Measurements from ENCODE around the gene STXBP3.
"Not testable (repeated sequence)": the region's sequence is repeated elsewhere in the genome, so short reads cannot be mapped to it uniquely, and the experiment has no call there.

The STXBP3 gene

DNA sequence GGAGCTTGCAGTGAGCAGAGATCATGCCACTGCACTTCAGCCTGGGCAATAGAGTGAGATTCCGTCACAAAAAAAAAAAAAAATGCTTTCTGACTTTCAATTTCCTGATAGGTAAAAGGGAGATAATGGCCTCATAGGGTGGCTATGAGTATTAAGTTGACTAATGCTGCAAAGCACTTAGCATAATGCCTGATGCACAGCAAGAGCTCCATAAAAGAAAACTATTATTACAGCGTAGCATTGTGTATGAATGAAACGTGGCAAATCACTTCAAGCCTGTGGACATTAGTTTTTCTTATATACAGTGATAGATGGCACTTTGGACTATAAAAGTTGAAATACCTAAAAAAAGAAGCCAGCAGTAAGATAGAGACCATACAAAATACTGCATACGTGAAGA is 17.0 kb upstream of the STXBP3 start:
- H3K4me3 ChIP-seq (ENCODE audit: low read depth, low read length) = no peak overlapping the region

DNA sequence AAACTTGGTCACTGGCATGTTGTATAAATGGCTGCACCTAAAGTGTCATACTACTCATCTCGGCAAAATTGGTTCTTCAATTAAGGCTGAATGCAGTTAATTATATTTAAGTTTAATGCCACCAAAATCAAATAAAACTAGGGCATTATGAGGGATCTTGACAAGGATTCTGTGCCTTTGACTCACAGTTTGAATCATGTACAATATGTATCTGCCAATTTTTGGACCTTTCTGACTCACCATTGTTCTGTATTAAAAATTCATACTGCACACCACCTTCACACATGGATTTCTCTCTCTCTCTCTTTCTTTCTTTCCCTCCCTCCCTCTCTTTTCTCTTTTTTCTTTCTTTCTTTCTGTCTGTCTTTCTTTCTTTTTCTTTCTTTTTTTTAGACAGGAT is 14.1 kb upstream of the STXBP3 start:
- H3K4me3 ChIP-seq (ENCODE audit: low read depth, low read length) = no peak overlapping the region

DNA sequence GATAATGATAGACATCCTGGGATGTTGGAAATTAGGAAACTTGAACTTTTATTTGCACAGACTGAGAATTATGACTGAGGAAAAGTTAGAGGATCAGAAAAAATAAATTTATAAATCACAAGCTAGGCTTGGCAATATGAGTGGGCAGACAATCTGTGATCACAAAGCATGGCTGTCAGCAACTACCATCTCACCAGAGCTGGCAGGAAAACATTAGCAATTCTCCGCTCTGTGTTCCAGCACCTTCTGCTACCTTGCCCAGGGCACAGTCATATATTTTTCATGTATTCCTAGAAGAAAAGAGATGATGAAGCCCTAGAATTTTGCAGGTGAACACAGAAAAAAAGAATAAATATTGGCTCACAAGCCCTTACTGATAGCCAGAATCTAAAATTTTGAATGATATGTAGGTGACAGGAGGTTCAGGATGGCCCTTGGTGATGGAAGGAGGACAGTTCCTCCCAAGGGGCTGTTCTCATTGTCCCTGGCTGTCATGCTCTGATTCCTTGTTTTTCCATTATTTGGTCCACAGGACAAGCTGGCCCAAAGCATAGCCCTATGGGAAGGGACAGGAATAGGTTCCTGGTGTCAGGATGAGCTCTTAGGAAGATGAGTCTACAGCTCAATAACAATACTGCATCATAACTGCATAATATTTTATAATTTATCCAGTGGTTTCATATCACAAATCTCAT is 12.2 kb upstream of the STXBP3 start:
- H3K4me3 ChIP-seq (ENCODE audit: low read depth, low read length) = no peak overlapping the region

DNA sequence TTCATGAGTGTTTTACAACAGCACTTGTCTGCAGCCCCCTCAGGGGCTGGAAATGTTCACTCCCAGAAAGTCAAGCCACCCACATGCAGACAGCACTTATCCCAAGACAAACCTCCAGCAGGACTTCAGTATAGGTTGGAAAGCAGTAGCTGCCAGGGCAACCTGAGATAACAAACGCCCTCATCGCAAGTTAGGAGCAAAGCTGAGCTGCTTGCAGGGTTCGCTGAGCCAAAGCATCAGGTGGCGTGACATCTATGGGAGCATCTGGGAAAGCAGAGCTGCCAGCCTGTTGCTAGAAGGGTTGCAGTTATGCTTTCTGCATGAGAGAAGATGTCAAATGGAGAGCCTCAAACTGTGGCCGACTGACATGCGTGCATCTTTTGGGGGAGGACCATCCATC is 4.2 kb upstream of the STXBP3 start:
- H3K4me3 ChIP-seq (ENCODE audit: low read depth, low read length) = no peak overlapping the region

DNA sequence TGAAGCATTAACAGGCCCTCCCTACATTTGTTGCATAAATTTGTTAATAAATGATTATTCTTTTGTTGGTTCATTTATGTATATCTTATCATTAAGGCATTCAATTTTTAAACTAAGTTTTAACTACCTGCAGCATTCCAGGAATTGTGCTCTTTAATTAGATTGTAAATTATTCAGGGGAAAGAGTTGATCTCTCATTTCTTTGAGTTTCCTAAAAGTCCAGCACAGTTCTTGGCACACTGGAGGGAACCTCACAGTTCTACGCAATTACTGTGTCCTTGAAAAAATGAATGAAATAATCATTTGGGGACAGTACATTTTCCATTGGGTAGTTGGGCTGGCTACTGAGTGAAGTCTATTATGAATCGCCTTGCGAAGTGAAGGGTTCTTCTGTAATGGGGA is 493 bp upstream of the STXBP3 start:
- H3K4me3 ChIP-seq (ENCODE audit: low read depth, low read length) = no peak overlapping the region

DNA sequence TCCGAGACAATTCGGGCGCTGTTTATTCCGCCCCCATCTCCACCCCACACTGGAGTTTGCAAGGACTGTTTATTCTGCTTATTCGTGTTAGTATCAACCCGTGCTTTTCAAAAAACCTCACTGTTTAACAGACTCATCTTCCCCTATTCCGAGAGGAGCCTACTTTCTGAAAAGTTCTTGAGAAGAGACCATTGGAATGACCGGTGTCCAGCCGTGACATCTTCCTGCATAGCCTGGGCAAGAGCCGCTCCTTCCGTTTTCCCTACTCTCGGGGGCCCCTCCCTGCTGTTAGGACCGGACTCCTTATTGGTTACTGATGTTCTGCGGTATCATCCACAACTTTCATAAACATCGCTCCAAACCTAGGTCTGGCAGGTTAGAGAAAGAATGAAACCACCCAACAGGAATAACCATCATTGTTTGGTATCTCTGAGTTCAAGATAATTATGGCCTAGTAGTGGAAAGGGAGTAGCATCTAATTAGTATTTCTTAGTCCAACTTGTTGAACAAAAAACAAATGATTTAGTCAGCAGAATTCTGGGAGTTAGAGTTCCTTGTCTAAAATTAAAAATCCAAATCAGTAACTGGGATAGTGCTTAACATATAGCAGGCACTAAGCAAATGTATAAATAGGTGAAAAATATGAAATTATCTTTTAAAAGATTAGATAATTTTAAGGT is 837 bp downstream of the STXBP3 start:
- H3K4me3 ChIP-seq (ENCODE audit: low read depth, low read length) = peak overlapping the region; percentile 92

DNA sequence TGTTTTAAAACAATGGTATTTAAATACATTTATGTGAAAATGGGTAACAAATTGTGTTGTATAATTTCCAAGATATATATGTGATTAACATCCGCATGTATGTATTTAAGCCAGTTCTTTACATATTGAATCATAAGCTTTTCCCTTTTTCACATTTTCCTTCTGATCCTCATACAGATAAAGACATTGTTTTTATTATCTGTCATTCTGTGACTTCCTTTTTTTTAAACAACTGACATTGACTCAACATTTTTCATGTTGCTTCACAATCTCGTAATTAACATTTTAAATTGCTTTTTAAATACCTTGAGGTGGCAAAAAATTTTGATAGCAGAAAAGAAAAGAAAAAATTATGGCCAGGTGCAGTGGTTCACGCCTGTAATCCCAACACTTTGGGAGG is 1.4 kb downstream of the STXBP3 start:
- no peak overlapping the region for H3K4me3 ChIP-seq (ENCODE audit: low read depth, low read length)

DNA sequence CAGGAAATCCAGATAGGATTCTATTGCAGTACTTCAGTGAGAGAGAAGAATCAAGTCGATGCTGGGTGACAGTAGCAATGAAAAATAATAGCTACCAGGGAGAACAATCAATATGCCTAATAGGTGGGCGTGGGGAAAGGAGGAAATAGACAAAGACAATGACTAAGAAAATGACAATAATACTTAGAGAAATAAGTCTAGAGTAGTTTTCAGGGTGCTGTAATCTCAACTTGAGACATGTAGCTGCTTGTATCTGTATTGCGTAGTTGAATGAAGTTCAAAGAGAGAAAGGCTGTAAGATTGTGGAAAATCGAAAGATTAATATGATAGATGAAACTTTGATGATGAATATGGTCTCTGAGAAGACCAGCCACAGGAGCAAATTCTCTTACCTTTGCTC is 2.6 kb downstream of the STXBP3 start:
- no peak overlapping the region for H3K4me3 ChIP-seq (ENCODE audit: low read depth, low read length)

DNA sequence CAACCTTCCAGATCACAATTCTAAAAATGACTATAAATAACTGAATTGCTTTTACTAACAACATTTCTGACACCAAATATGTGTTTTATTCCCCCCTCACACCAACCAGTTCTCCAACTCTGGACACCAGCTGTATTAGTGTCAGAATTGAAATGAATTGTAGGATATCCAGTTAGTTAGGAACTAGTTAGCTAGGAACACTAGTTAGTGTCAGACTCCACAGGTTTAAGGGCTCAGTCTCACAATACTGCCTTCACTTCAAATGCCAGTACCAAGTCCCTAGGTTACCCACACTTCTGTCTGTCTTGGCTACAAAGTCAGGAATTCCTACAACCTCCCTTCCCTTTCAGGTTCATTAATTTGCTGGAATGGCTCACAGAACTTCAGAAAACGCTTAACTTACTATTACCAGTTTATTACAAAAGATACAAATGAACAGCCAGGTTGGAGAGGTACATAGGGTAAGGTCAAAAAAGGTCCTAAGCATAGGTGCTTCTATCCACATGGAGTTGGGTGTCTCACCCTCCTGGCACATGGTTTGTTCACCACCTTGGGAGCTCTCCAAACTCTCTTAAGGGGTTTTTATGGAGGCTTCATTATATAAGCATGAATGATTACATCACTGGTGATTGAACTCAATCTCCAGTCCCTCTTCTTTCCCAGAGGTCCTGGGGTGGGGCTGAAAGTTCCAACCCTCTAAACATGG is 4.2 kb downstream of the STXBP3 start:
- no peak overlapping the region for H3K4me3 ChIP-seq (ENCODE audit: low read depth, low read length)

DNA sequence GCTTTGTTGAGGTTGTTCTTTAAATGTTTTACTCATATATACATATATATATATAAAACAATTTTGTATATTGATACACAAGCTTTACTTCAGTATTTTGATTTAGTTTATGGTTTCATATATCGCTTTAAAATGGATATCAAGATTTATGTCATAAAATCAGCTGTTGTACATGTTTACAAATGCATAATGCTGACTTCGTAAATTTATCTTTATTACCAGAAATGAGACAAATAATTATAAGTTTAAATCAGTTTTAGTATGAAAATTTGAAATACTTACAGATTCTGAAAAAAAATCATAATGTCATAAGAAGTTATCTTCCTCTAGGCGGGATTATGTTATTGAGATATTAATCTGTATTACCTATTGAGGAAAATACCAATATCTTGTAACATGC is 6.9 kb downstream of the STXBP3 start:
- H3K4me3 ChIP-seq (ENCODE audit: low read depth, low read length) = no peak overlapping the region

DNA sequence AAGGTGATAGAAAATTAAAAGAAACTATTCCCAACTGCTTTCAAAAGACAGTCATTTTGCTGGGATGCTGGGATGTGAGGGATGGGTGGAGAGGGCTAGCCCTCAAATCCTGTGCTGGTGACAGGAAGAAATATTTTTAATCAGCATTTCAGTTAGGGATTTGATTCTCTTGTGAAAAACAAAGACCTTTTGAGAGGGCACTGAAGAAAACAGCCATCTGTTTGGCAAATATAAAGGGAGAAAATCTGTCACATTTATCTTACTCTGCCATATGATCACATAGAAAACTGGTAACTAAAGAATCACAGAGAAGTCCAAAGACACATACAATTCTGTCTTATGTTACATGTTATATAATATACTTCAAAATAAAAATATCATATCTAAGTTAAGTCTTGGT is 12.3 kb downstream of the STXBP3 start:
- no peak overlapping the region for H3K4me3 ChIP-seq (ENCODE audit: low read depth, low read length)

DNA sequence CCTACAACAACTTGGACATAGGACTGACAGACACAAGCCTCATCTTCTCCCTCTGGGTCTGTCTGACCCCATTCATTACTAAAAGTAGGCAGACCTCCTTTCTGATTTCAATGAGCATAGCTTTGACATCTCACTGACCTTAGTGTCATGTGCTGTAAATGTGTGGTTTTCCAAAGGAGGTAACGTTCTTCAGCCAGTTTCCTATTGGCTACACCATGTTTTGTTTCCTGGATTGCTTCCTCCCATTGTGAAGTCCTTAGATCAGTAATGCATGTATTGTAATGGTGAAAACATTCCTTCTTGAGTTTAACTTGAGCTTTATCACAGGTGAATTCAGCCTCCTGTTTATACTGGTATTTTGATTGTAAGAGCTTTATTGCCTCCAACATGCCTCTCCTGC is 20.6 kb downstream of the STXBP3 start:
- H3K4me3 ChIP-seq (ENCODE audit: low read depth, low read length) = no peak overlapping the region

DNA sequence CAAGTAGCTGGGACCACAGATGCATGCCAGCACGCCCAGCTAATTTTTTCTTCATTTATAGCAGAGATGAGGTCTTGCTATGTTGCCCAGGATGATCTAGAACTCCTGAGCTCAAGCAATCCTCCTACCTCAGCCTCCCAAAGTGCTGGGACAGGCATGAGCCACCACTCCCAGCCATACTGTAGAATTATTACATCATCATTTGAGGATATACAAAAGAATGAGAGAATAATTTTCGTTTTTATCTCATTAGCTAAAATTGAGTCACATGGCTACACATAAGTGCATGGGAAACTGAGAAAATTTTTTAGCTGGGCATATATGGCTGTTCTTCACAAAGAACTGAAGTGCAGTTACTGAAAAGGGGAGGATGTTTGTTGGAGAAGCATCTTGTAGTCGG is 21.2 kb downstream of the STXBP3 start:
- H3K4me3 ChIP-seq (ENCODE audit: low read depth, low read length) = no peak overlapping the region

DNA sequence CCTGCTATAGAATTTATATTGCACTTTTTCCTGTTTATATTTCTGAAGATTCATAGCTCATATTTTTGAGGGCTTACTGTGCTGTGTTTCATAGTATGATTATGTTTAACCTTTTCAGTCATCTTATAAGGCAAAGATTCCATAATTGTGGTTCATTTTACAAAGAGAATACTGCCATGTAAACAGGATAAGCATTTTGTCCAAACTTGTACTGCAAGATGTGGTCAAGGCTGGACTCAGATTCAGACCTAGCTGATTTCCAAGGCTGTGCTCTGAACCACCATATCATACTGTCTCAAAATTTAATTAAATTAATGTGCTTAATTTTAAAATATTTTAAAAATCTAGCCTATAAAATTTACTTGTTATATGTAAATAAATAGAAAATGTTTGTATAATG is 31.4 kb downstream of the STXBP3 start:
- no peak overlapping the region for H3K4me3 ChIP-seq (ENCODE audit: low read depth, low read length)

DNA sequence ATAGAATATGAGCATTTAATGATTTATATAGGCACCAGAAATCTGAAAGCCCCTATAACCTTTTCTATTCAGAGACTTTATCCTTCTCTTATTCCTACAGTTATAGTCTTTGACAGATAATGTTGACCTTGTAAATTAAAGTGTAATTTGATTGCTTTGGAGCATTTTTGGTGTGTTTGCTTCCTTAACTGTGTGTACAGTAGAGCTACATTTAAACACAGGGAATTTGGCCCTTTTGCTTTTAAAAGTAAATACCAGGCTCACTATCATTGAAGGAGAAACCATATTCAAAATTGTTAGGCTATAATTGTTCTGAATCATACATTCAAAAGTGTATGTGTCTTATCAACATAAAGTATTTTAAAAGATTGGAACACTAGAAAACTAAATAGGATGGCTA is 33.0 kb downstream of the STXBP3 start:
- H3K4me3 ChIP-seq (ENCODE audit: low read depth, low read length) = no peak overlapping the region

DNA sequence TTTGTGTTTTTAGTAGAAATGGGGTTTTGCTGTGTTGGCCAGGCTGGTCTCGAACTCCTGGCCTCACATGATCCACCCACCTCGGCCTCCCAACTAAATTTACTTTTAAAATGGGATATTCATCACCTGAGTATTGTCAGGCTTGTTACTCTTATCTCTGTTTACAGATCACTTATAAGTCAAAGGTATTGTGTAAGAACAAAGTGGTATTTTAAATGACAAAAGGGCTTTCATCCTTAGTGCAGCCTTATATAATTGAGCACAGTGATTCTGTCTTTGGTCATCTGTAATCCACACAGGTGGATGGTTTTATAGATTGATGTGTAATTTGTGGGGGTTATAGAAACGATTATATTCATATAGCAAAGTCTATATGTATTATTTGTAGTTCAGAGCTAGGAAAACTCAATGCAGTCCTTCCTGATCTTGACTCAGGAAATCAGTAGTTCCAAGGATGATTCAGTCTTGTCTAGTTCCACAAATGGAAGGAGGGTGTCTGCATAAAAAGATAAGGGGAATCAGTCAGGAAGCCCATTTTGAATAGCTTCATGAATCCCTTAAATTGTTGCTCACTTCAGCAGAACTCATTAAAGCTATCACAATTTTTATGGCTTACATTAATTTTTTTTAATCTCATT is 34.6 kb downstream of the STXBP3 start:
- no peak overlapping the region for H3K4me3 ChIP-seq (ENCODE audit: low read depth, low read length)

DNA sequence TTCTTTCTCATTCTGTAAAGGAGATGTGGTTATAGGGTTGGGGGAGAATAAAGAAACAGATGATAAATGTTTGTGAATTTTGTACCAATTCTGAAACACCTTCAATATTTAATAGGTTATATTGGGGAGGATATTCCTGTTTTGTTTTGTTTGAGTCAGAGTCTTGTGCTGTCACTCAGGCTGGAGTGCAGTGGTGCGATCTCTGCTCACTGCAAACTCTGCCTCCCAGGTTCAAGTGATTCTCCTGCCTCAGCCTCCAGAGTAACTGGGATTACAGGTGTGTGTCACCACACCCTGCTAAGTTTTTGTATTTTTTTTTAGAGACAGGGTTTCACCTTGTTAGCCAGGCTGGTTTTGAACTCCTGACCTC is 35.1 kb downstream of the STXBP3 start:
- not testable (repeated sequence) for H3K4me3 ChIP-seq (ENCODE audit: low read depth, low read length)

DNA sequence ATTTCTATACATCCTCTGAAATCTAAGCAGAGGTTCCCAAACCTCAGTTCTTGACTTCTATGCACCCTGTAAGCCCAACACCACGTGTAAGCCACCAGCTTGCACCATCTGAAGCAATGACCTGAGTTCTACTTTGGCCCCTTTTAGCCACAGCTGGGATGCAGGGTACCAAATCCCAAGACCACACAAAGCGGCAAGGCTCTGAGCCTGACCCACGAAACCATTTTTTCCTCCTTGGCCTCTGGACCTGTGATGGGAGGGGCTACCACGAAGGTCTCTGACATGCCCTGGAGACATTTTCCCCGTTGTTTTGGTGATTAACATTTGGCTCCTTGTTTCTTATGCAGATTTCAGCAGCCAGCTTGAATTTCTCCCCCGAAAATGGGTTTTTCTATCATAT is 38.8 kb downstream of the STXBP3 start:
- no peak overlapping the region for H3K4me3 ChIP-seq (ENCODE audit: low read depth, low read length)

DNA sequence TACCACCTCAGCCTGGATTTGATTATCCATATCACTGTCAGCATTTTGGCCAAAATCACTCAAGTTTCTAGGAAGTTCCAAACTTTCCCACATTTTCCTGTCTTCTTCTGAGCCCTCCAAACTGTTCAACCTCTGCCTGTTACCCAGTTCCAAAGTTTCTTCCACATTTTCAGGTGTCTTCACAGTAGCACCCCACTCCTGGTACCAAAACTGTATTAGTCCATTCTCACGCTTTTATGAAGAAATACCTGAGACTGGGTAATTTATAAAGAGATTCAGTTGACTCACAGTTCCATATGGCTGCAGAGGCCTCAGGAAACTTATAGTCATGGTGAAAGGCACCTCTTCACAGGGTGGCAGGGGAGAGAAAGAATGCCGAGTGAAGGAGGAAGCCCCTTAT is 39.4 kb downstream of the STXBP3 start:
- H3K4me3 ChIP-seq (ENCODE audit: low read depth, low read length) = no peak overlapping the region

DNA sequence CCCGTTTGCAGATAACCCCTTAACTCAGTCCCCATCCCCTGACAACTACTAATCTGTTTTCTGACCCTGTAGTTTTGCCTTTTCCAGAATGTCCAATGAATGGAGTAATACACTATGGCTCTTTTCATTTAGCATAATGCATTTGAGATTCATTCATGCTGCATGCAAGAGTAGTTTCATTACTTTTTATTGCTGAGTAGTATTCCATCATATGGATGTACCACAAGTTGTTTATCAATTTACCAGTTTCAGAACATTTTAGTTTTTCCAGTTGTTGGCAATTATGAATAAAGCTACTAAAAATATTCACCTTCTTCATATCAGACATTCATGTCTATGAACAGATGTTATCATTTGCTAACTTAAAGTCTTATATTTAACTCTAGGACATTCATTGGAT is 45.3 kb downstream of the STXBP3 start:
- H3K4me3 ChIP-seq (ENCODE audit: low read depth, low read length) = no peak overlapping the region

DNA sequence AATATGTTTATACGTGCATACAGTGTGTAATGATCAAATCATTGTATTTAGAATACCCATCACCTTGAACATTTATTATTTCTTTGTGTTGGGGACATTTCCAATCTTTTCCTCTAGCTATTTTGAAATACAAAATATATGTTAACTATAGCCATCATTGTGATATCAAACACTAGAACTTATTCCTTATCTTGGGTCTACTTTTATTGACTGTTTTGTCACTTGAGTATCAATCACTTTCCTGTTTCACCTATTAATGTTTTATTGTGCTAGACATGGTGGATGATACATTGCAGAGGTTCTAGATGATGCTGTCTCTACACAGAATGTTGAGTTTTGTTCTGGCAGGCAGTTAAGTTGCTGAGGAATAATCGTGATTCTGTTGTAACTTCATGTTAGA is 45.9 kb downstream of the STXBP3 start:
- H3K4me3 ChIP-seq (ENCODE audit: low read depth, low read length) = no peak overlapping the region

DNA sequence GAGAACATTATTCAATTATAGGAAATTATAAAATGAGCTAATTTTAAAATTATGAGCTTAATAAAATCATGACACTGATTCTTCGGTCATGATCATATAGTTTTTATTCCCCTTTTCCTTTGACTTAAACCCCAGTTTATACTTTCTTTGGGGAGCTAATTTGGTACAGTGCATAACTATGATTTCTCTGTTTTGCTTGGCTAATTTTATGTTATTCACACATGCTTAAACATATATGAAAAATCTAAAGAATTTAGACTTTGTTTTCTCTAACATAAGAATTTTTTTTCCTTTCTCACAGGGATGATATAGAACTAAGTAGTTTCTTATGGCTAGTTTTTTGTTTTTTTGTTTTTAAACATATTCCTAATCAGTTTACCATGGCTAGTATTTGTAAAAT is 52.5 kb downstream of the STXBP3 start:
- no peak overlapping the region for H3K4me3 ChIP-seq (ENCODE audit: low read depth, low read length)

Measured in iPS-11a (cell line).